ENCODE results near the gene ATR.

DNA sequence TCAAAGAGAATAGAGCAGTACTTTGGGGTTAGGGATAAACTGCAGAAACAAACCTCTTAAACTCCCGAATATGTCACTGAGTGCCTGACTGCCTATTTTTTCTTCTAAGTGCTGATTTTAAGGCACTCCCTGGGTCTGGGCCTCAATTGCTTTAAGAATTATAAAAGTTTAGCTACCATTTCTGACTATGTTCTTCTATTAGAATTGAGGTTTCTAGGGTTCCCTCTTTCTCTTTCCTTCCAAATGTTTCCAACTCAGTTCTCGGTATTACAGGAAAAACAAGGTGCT, 46.6 kb upstream of the ATR start:
- TF ChIP-seq CTCF (IDR thresholded peaks at IDR 0.05) (no peak), POLR2A (IDR thresholded peaks at IDR 0.05) (no peak)

Data from testis (tissue), 2 donors.